H7 (cell line): ENCODE measurements around the gene DISP1. TPM values are rescaled to one million over a fixed set of nuclear protein-coding genes. Genes with fewer than 3 reads are reported as not detected.
"Not testable (repeated sequence)": the region's sequence is repeated elsewhere in the genome, so short reads cannot be mapped to it uniquely, and the experiment has no call there.

ENCODE experiments used
- DNase-seq: peaks from one replicate; pipeline ENCODE4 v3.0.0; 2012
- H3K27me3 ChIP-seq: 2 replicates; pipeline ENCODE4 v1.6.0; 2011; ENCODE audit warnings: mild to moderate bottlenecking, low read length; ENCODE audit not compliant: control insufficient read depth, insufficient read depth
- H3K36me3 ChIP-seq: replicated peaks from 2 replicates; pipeline ENCODE4 v1.5.1; 2011; ENCODE audit warnings: low read length; ENCODE audit not compliant: control insufficient read depth, insufficient read depth
- H3K4me3 ChIP-seq: 2 replicates; pipeline ENCODE4 v1.5.1; 2011; ENCODE audit warnings: low read depth, mild to moderate bottlenecking, control low read depth, low read length, moderate library complexity; ENCODE audit not compliant: insufficient read depth
- total RNA-seq: library from RNA; depleted of rRNA; stranded (reverse); fragments of >200 nt; shearing (Covaris generic); gene quantifications from 2 replicates; pipeline ENCODE4 v1.2.3, GENCODE V29; 2014

The DISP1 gene
- total RNA-seq, 1 experiment from 2014 or later = 4.0 TPM

DNA sequence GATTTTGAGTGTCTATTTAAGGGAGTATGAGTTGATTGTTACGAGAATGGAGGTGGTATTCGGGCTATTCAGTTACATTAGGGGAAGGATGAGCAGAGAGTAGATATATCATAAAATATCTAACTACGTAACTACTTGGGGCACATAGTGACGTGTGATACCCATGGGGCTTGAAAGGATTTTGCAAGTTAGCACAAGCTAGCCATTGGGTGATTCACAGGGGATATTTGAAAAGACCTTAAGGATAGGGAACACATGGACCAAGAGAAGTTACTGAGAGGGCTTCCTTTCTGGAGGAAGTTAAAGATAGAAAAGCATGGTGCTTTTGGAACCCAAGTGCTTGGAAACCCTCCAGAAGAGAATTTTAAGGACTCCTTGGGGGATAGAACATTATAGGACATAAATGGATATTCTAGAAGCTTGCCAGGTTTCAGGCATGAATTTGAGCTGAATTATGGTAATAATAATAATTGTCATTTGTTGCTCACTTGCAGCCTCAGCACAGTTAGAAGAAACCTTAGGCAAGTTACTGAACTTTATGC lies 5.4 kb downstream of the DISP1 start:
- no peaks in the 10 kb centered on the region for H3K27me3 ChIP-seq
- H3K36me3 ChIP-seq = no peaks in the 10 kb centered on the region
- DNase-seq = no peak
- H3K4me3 ChIP-seq = no peak overlapping the region

DNA sequence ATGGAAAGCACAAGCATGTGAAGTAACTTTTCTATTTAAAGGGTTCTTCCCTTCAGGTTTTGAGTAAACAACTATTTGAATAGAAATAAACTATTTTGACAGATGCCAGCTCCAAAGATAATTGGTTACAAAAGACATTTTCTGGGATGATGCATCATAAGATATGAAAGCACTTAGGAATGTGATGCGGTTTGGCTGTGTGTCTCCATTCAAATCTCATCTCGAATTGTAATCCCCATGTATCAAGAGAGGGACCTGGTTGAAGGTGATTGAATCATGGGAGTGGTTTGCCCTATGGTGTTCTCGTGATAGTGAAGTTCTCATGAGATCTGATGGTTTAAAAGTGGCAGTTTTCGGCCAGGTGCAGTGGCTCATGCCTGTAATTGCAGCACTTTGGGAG lies 6.4 kb downstream of the DISP1 start:
- Histone ChIP-seq H3K4me3 (no peak overlapping the region), H3K27me3 (no peaks in the 10 kb centered on the region), H3K36me3 (no peaks in the 10 kb centered on the region)
- DNase-seq = no peak

DNA sequence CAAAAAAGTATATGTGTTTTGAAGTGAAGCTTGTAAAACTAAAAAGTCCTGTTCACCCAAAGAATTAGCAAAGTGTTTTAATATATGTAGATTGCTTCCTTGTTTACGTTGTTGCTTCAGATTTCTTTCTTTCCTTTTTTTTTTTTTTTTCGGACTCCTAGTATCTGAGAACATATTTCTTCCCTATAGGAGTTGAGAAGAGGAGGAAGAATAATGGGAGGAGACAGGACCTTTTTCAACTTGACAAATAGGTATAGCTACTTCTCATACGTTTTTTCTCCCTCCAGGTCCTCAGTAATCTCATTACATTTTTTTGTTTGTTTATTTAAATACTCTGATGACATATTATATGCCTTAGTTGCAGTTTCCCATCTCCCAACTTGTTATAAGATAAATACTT lies 8.9 kb downstream of the DISP1 start:
- no peaks in the 10 kb centered on the region for H3K36me3 ChIP-seq
- H3K4me3 ChIP-seq = no peak overlapping the region
- no peak for DNase-seq
- H3K27me3 ChIP-seq = no peaks in the 10 kb centered on the region

DNA sequence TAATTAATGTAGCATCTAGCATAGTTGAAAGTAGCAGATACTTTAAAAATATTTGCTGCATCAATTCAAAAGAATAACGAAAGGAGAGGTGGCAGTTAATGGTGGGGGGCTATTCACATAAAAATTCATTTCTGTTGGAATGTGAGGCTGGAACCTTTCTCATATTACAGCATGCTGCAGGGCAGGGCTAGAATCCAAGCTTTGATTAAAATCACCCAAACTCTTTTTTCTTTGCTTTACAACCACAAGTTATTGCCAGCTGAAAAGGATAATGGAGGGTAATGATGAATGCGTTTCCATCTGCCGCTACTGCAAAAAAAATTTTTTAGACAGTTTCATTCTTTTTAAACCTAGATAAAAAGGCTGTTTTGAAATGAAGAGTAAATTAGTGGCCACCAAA lies 9.8 kb downstream of the DISP1 start:
- H3K36me3 ChIP-seq = no peaks in the 10 kb centered on the region
- no peak overlapping the region for H3K4me3 ChIP-seq
- H3K27me3 ChIP-seq = no peaks in the 10 kb centered on the region
- no peak for DNase-seq

DNA sequence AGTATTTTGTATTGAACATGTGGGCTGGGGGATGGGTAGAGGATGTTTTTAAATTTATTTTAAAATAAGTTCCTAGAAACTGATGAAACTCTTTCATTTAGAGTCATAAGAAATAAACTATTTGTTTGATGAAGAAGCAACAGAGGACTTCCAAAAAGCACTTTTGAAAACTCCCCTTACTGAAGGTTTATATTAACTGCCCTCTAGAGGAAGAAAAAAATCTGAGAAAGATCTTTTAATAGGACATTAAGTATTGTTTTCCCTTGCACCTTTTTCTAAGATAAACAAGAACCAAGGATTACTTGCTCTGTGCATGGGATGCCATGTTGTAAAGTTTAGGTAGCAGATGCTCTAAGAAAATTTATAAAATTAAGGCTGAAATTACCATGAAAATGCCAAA lies 14.1 kb downstream of the DISP1 start:
- no peak for DNase-seq
- H3K36me3 ChIP-seq = no peaks in the 10 kb centered on the region
- no peak overlapping the region for H3K4me3 ChIP-seq
- no peaks in the 10 kb centered on the region for H3K27me3 ChIP-seq

DNA sequence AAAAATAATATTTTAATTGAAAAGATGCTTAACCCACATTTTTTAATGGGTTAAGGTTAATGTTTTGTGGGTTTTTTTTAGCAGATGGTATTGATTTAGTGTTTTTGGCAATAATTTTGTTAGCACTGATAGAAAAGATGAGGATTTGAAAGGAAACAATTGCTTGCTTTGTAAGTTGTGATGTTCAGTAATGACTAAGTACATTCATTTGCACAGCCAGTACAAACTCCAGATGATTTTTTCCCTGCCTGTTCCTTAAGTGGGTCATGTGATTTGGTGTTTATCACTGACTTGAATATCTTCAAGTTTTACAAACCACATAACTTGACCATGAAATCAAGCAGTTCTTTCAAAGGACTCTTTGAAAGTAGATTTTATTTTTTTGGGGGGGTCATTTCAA lies 15.0 kb downstream of the DISP1 start:
- no peak for DNase-seq
- Histone ChIP-seq H3K36me3 (no peaks in the 10 kb centered on the region), H3K4me3 (no peak overlapping the region), H3K27me3 (no peaks in the 10 kb centered on the region)

DNA sequence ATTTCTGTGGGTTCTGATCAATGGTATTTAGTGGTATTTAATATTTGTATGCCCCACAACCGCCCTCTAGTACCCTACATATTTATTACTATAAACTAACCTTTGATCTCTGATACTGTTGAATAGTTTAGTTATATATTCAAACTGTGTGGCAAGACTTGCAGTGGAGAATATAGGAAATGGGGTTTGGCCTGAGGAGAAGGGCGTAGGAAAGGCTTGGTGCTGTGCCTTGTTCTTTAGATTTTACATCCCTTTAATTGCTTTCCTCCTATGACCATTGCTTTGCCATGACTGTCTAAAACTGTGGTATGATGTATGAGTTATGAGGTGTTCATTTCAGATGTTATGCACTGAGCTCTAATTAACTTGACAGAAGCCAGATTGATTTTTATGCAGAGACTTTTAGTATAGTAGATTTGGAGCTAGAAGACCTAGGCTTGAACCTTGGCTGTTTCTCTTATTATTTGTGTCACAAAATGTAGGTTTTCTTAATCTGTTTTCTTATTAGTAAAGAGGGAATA lies 18.6 kb downstream of the DISP1 start:
- H3K36me3 ChIP-seq = no peaks in the 10 kb centered on the region
- DNase-seq = no peak
- H3K27me3 ChIP-seq = no peaks in the 10 kb centered on the region
- no peak overlapping the region for H3K4me3 ChIP-seq

DNA sequence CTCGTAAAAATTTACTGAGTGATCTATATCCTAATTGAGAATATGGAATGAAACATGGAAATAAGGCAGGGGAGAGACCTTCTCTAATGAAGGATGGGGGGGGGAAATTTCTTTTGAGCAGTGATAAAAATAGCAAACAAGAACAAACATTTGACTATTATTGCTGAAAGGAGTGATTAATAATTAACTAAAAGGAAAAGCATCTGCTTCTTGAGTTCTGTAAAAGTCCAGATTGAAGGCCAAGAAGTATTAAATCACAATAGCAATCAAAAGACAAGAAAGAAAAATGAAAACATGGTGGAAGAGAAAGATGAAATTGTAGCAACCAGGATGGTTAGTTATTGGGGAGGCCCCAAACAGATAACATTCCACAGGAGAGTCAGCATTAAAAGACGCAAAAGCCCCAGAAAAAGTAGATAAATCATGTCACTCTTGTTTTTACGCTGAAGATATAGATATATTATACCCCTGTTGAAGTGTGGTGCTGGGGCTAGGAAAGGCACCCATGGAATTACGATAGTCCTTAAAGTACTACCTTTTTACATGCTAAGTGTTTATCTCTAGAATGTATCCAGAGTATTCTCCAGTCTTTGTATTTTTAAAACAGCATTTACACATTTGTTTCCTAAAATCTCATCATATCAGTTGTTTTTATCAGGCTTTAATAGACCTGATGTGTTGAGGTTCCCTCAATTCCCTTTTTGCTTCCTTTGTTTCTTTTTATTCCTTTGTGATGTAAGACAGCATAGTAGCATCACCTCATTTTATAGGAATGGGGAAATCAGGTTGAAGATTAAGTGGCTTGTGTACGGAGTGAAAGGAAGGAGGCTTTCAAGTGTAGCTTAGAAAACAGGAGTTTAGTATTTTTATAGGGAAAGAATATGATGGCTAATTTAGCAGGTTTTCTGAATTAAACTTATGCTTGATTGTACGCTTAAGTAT lies 28.9 kb downstream of the DISP1 start:
- DNase-seq = peak; percentile 4
- H3K27me3 ChIP-seq = no peaks in the 10 kb centered on the region
- no peaks in the 10 kb centered on the region for H3K36me3 ChIP-seq
- no peak overlapping the region for H3K4me3 ChIP-seq

DNA sequence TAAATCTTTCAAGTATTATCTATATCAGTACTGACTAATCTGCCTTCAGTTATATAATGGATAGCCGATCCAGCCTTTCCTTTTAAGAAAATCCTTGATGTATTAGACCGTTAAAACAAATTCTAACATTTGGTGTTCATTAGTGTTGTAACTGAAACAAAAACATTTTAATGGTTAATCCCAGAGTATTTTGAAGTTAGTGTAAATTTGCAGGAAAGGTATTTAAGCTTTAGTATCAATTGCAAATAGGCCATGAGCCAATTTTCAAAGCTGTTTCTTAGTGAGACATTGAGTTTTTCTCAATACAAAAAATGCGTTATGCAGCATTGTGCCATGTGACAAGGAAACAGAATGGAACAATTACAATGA lies 29.6 kb downstream of the DISP1 start:
- Histone ChIP-seq H3K4me3 (no peak overlapping the region), H3K36me3 (no peaks in the 10 kb centered on the region), H3K27me3 (no peaks in the 10 kb centered on the region)
- no peak for DNase-seq

DNA sequence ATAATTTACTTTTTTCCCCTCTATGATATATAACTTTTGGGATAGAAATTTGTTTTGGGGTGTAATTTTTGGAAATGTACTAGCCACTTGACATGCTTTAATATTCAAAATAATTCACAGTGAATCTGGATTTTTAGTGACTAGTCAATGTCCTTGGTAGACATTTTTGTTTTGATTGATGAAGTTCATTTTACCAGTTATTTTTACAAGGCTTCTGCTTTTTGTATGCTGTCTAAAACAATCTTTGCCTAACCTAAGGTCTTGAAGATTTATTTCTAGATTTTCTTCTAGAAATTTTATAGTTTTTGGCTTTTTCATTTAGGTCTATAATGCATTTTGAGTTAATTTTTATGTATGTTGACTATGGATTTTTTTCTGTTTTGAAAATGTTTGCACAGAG lies 30.9 kb downstream of the DISP1 start:
- Histone ChIP-seq H3K4me3 (no peak overlapping the region), H3K27me3 (no peaks in the 10 kb centered on the region), H3K36me3 (no peaks in the 10 kb centered on the region)
- DNase-seq = no peak

DNA sequence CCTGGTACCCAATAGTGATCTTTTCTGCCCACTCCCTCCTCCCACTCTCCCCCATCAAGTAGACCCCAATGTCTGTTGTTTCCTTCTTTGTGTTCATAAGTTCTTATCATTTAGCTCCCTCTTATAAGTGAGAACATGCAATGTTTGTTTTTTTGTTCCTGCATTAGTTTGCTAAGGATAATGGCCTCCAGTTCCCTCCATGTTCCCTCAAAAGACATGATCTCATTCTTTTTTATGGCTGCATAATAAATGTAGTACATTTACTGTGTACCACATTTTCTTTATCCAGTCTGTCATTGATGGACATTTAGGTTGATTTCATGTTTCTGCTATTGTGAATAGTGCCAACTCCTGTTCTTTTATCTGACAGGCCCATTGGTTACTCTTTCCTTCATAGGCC lies 35.7 kb downstream of the DISP1 start:
- not testable (repeated sequence) for DNase-seq, H3K27me3 ChIP-seq, H3K36me3 ChIP-seq, H3K4me3 ChIP-seq

DNA sequence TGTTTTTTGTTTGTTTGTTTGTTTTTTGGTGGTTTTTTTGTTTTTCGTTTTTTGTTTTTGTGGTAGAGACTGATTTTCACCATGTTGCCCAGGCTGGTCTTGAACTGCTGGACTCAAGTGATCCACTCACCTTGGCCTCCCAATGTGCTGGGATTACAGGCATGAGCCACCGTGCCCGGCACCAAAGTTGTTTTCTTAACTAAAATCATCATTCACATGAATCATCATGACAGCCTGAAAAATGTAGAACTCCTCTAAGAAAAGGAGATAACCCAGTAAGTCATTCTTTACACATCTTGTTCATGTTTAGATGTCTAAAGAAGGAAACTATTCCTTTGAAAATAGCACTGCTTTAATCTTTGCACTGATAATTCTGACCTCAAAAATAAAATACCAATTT lies 37.5 kb downstream of the DISP1 start:
- no peak for DNase-seq
- H3K4me3 ChIP-seq = no peak overlapping the region
- no peaks in the 10 kb centered on the region for H3K36me3 ChIP-seq
- no peaks in the 10 kb centered on the region for H3K27me3 ChIP-seq

DNA sequence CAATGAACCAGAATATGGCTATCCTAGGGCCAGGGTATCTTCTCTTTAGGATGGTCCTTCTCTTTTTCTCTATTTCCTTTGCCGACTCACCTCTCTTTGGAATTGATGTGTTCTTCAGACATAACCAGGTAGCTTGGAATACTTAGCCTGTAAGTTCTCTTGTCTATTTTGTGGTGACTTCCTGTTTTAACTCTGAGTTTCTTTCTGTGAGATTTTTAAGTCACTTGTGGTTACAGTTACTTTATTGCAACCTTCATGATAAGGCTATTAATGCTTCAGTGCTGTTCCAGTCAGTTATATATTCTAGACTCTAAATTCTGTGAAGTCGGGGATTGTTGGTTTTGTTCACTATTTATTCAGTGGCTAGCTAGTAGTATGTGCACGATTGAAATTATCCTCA lies 46.2 kb downstream of the DISP1 start:
- DNase-seq = no peak
- Histone ChIP-seq H3K4me3 (no peak overlapping the region), H3K36me3 (no peaks in the 10 kb centered on the region), H3K27me3 (no peaks in the 10 kb centered on the region)
